ENCODE data around the gene SETD1A. TPM values are rescaled to one million over a fixed set of nuclear protein-coding genes. Genes with fewer than 3 reads are reported as not detected.

The SETD1A gene
- polyA plus RNA-seq, 2 donors = 6.8 to 9.6 TPM

GRCh38 chr16:30951750-30952149 is 5.8 kb upstream of the SETD1A start:
- Histone ChIP-seq H3K4me3 (ENCODE audit: low read depth in 1 of 2, low read length in 2 of 2) (no peak overlapping the region), H3K27me3 (ENCODE audit: control insufficient read depth in 1 of 2, insufficient read depth in 2 of 2, low read length in 2 of 2) (no peaks in the 10 kb centered on the region), H3K27ac (ENCODE audit: low read depth in 2 of 2, low read length in 1 of 2) (peak overlapping the region; percentile 3 to 90), H3K36me3 (ENCODE audit: control insufficient read depth in 2 of 2, insufficient read depth in 2 of 2, low read length in 1 of 2) (peaks cover 0 to 6% of the 10 kb centered on the region in 2 donors), H3K4me1 (ENCODE audit: control insufficient read depth in 2 of 2, insufficient read depth in 2 of 2, low read length in 1 of 2) (peaks cover 8 to 23% of the 10 kb centered on the region in 2 donors), H3K9me3 (ENCODE audit: control insufficient read depth in 2 of 2, insufficient read depth in 1 of 2, low read depth in 1 of 2, low read length in 1 of 2) (no peaks in the 10 kb centered on the region)
- WGBS, 2 donors = 25 to 26% methylated on average over 3 of the region's 3 CpGs

GRCh38 chr16:30953111-30953510 is 4.4 kb upstream of the SETD1A start:
- peaks cover 8 to 25% of the 10 kb centered on the region in 2 donors for H3K4me1 ChIP-seq (ENCODE audit: control insufficient read depth in 2 of 2, insufficient read depth in 2 of 2, low read length in 1 of 2)
- H3K9me3 ChIP-seq (ENCODE audit: control insufficient read depth in 2 of 2, insufficient read depth in 1 of 2, low read depth in 1 of 2, low read length in 1 of 2) = no peaks in the 10 kb centered on the region
- H3K4me3 ChIP-seq (ENCODE audit: low read depth in 1 of 2, low read length in 2 of 2) = no peak overlapping the region
- WGBS, 2 donors = 82 to 87% methylated on average over 9 of the region's 9 CpGs
- H3K27ac ChIP-seq (ENCODE audit: low read depth in 2 of 2, low read length in 1 of 2) = no peak overlapping the region
- peaks cover 0 to 2% of the 10 kb centered on the region in 2 donors for H3K36me3 ChIP-seq (ENCODE audit: control insufficient read depth in 2 of 2, insufficient read depth in 2 of 2, low read length in 1 of 2)
- no peaks in the 10 kb centered on the region for H3K27me3 ChIP-seq (ENCODE audit: control insufficient read depth in 1 of 2, insufficient read depth in 2 of 2, low read length in 2 of 2)

DNA sequence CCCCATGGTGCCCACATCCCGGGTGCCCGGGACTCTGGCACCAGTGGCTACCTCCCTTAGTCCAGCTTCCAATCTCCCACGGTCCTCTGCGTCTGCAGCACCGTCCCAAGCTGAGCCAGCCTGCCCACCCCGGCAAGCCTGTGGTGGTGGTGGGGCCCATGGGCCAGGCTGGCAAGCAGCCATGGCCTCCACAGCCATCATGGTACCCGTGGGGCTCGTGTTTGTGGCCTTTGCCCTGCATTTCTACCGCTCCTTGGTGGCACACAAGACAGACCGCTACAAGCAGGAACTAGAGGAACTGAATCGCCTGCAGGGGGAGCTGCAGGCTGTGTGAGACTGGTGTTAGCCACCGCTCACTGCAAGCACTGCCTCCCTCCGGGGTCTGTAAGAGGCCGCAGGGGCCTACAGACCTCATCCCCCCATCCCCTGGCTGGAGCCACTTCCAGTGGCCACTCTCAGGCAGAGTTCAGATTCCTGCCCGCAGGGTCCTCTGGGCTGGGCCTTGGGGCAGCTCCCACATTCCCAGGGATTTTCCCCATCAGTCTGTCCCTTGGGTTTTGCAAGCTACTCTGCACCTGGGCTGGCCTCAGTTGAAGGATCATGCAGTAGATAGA is 3.9 kb upstream of the SETD1A start:
- Histone ChIP-seq H3K36me3 (ENCODE audit: control insufficient read depth in 2 of 2, insufficient read depth in 2 of 2, low read length in 1 of 2) (peaks cover 0 to 2% of the 10 kb centered on the region in 2 donors), H3K4me3 (ENCODE audit: low read depth in 1 of 2, low read length in 2 of 2) (no peak overlapping the region), H3K27me3 (ENCODE audit: control insufficient read depth in 1 of 2, insufficient read depth in 2 of 2, low read length in 2 of 2) (no peaks in the 10 kb centered on the region), H3K4me1 (ENCODE audit: control insufficient read depth in 2 of 2, insufficient read depth in 2 of 2, low read length in 1 of 2) (peaks cover 10 to 28% of the 10 kb centered on the region in 2 donors), H3K27ac (ENCODE audit: low read depth in 2 of 2, low read length in 1 of 2) (peak overlapping the region in 1 of 2 donors; percentile 18), H3K9me3 (ENCODE audit: control insufficient read depth in 2 of 2, insufficient read depth in 1 of 2, low read depth in 1 of 2, low read length in 1 of 2) (no peaks in the 10 kb centered on the region)
- WGBS, 2 donors = 40 to 47% methylated on average over 15 of the region's 15 CpGs

GRCh38 chr16:30954993-30955392 is 2.6 kb upstream of the SETD1A start:
- H3K27ac ChIP-seq (ENCODE audit: low read depth in 2 of 2, low read length in 1 of 2) = no peak overlapping the region
- WGBS, 2 donors = 79 to 84% methylated on average over 8 of the region's 8 CpGs
- no peaks in the 10 kb centered on the region for H3K27me3 ChIP-seq (ENCODE audit: control insufficient read depth in 1 of 2, insufficient read depth in 2 of 2, low read length in 2 of 2)
- H3K36me3 ChIP-seq (ENCODE audit: control insufficient read depth in 2 of 2, insufficient read depth in 2 of 2, low read length in 1 of 2) = peaks cover 0 to 2% of the 10 kb centered on the region in 2 donors
- no peaks in the 10 kb centered on the region for H3K9me3 ChIP-seq (ENCODE audit: control insufficient read depth in 2 of 2, insufficient read depth in 1 of 2, low read depth in 1 of 2, low read length in 1 of 2)
- H3K4me1 ChIP-seq (ENCODE audit: control insufficient read depth in 2 of 2, insufficient read depth in 2 of 2, low read length in 1 of 2) = peaks cover 13 to 25% of the 10 kb centered on the region in 2 donors
- no peak overlapping the region for H3K4me3 ChIP-seq (ENCODE audit: low read depth in 1 of 2, low read length in 2 of 2)

GRCh38 chr16:30956601-30957455 is 726 bp upstream of the SETD1A start:
- Histone ChIP-seq H3K36me3 (ENCODE audit: control insufficient read depth in 2 of 2, insufficient read depth in 2 of 2, low read length in 1 of 2) (peaks cover 6 to 12% of the 10 kb centered on the region in 2 donors), H3K27me3 (ENCODE audit: control insufficient read depth in 1 of 2, insufficient read depth in 2 of 2, low read length in 2 of 2) (no peaks in the 10 kb centered on the region), H3K9me3 (ENCODE audit: control insufficient read depth in 2 of 2, insufficient read depth in 1 of 2, low read depth in 1 of 2, low read length in 1 of 2) (no peaks in the 10 kb centered on the region), H3K4me1 (ENCODE audit: control insufficient read depth in 2 of 2, insufficient read depth in 2 of 2, low read length in 1 of 2) (peaks cover 9 to 15% of the 10 kb centered on the region in 2 donors), H3K27ac (ENCODE audit: low read depth in 2 of 2, low read length in 1 of 2) (peak overlapping the region; percentile 96 to 98), H3K4me3 (ENCODE audit: low read depth in 1 of 2, low read length in 2 of 2) (peak overlapping the region; percentile 90)
- whole genome bisulfite sequencing, 2 donors = 25 to 27% methylated on average over 42 of the region's 42 CpGs

DNA sequence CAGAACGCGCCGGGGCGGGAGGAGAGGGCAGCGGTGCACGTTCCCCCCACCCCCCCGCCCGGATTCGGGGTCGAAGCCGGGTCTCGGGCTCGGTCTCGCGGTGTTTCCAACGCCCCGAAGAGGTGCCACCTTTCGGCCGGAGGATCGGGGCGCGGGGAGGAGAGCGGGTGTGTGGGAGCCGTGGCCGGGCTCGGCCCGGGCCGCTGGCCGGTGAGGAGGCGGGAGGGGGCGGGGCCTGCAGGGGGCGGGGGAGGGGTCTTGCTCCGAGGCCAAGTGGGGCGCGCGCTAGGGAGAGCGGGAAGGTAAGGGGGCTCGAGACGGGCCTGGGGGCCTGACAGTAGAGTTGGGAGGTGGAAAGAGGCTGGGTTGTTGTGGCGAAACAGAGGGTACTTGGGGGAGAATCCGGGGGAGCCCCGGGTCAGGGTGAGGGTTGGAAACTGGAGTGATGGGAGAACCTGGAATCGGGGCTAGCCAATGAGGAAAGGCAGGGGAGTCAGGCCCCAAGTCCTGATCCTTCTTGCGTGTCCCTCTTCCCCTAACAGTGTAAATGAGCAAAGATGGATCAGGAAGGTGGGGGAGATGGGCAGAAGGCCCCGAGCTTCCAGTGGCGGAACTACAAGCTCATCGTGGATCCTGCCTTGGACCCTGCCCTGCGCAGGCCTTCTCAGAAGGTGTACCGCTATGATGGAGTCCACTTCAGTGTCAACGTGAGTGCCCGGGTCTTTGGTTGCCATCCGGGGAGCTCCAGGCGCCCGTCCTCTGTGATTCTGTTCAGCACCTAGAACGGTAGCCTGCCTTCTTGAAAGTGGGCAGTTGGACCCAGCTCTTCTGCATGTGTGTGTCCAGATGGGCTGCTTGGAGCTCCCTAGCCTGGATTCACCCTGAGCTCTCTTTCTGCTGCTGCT is 873 bp downstream of the SETD1A start:
- Histone ChIP-seq H3K36me3 (ENCODE audit: control insufficient read depth in 2 of 2, insufficient read depth in 2 of 2, low read length in 1 of 2) (peaks cover 6 to 14% of the 10 kb centered on the region in 2 donors), H3K4me3 (ENCODE audit: low read depth in 1 of 2, low read length in 2 of 2) (peak overlapping the region; percentile 90)

GRCh38 chr16:30961384-30961783 is 3.8 kb downstream of the SETD1A start:
- 93 to 95% methylated on average over 11 of the region's 11 CpGs for WGBS, 2 donors
- peaks cover 9 to 10% of the 10 kb centered on the region in 2 donors for H3K4me1 ChIP-seq (ENCODE audit: control insufficient read depth in 2 of 2, insufficient read depth in 2 of 2, low read length in 1 of 2)
- H3K27me3 ChIP-seq (ENCODE audit: control insufficient read depth in 1 of 2, insufficient read depth in 2 of 2, low read length in 2 of 2) = no peaks in the 10 kb centered on the region
- no peak overlapping the region for H3K4me3 ChIP-seq (ENCODE audit: low read depth in 1 of 2, low read length in 2 of 2)
- peaks cover 13 to 41% of the 10 kb centered on the region in 2 donors for H3K36me3 ChIP-seq (ENCODE audit: control insufficient read depth in 2 of 2, insufficient read depth in 2 of 2, low read length in 1 of 2)
- H3K9me3 ChIP-seq (ENCODE audit: control insufficient read depth in 2 of 2, insufficient read depth in 1 of 2, low read depth in 1 of 2, low read length in 1 of 2) = peaks cover 0 to 2% of the 10 kb centered on the region in 2 donors
- H3K27ac ChIP-seq (ENCODE audit: low read depth in 2 of 2, low read length in 1 of 2) = no peak overlapping the region

More for the DNA sequence above, 873 bp downstream of the SETD1A start:
- H3K27me3 ChIP-seq (ENCODE audit: control insufficient read depth in 1 of 2, insufficient read depth in 2 of 2, low read length in 2 of 2) = no peaks in the 10 kb centered on the region
- 10% methylated on average over 53 to 55 of the region's 55 CpGs for WGBS, 2 donors
- no peaks in the 10 kb centered on the region for H3K9me3 ChIP-seq (ENCODE audit: control insufficient read depth in 2 of 2, insufficient read depth in 1 of 2, low read depth in 1 of 2, low read length in 1 of 2)
- peak overlapping the region; percentile 96 to 98 for H3K27ac ChIP-seq (ENCODE audit: low read depth in 2 of 2, low read length in 1 of 2)
- peaks cover 9 to 14% of the 10 kb centered on the region in 2 donors for H3K4me1 ChIP-seq (ENCODE audit: control insufficient read depth in 2 of 2, insufficient read depth in 2 of 2, low read length in 1 of 2)

DNA sequence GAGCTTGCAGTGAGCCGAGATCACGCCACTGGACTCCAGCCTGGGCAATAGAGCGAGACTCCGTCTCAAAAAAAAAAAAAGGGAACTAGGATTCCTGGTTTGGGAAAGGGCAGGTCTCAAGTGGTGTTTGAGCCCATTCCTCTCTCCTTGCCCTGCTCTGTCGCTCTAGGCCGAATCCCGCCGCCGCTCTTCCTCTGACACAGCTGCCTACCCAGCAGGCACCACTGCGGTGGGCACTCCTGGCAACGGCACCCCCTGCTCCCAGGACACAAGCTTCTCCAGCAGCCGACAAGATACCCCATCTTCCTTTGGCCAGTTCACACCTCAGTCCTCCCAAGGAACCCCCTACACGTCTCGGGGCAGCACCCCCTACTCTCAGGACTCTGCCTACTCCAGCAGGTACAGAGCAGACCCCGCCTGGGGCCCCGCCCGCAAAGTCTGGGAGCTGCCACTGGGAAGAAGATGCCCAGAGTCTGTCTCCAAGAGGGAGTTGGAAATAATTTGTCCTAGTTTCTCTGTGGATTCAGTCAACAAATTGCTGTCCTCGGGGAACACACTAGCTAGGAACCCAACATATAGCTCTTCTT is 6.5 kb downstream of the SETD1A start:
- H3K27me3 ChIP-seq (ENCODE audit: control insufficient read depth in 1 of 2, insufficient read depth in 2 of 2, low read length in 2 of 2) = no peaks in the 10 kb centered on the region
- H3K9me3 ChIP-seq (ENCODE audit: control insufficient read depth in 2 of 2, insufficient read depth in 1 of 2, low read depth in 1 of 2, low read length in 1 of 2) = peaks cover 0 to 2% of the 10 kb centered on the region in 2 donors
- H3K36me3 ChIP-seq (ENCODE audit: control insufficient read depth in 2 of 2, insufficient read depth in 2 of 2, low read length in 1 of 2) = peaks cover 13 to 54% of the 10 kb centered on the region in 2 donors
- WGBS, 2 donors = 91 to 92% methylated on average over 18 of the region's 18 CpGs
- no peak overlapping the region for H3K27ac ChIP-seq (ENCODE audit: low read depth in 2 of 2, low read length in 1 of 2)
- peaks cover 0 to under 1% of the 10 kb centered on the region in 2 donors for H3K4me1 ChIP-seq (ENCODE audit: control insufficient read depth in 2 of 2, insufficient read depth in 2 of 2, low read length in 1 of 2)
- no peak overlapping the region for H3K4me3 ChIP-seq (ENCODE audit: low read depth in 1 of 2, low read length in 2 of 2)
